Stimulated activated CD8-positive, alpha-beta memory T cell treated with anti-CD3 and anti-CD28 coated beads, Interleukin-7, amount 100 ng/mL, for 1 hour (primary cell): Measurements from ENCODE around the gene VIPR1.

Experiments
- DNase-seq, 2 donors: peaks; one replicate each; pipeline ENCODE4 v3.0.0-alpha.2; 2020; ENCODE audit warnings: low read depth in 2 of 2

VIPR1 gene

GRCh38 chr3:42502429-42503250 is at the start of gene VIPR1:
TSS of gene VIPR1 (plus strand) at chr3:42502643. CDS start at chr3:42502736, 93 bp downstream.
- DNase-seq: peak; percentile 86 to 89

- DNase-seq: no peak
Observed at GRCh38 chr3:42456211-42456610, 46.2 kb upstream of the VIPR1 start.

GRCh38 chr3:42459151-42459550 is 43.3 kb upstream of the VIPR1 start:
- DNase-seq: no peak

GRCh38 chr3:42461762-42462161 is 40.7 kb upstream of the VIPR1 start:
- no peak for DNase-seq

- DNase-seq: no peak
Observed at GRCh38 chr3:42463093-42463492, 39.4 kb upstream of the VIPR1 start.

- no peak for DNase-seq
Observed at GRCh38 chr3:42468111-42468510, 34.3 kb upstream of the VIPR1 start.

- no peak for DNase-seq
Observed at GRCh38 chr3:42472555-42472954, 29.9 kb upstream of the VIPR1 start.

GRCh38 chr3:42473083-42473932 is 29.1 kb upstream of the VIPR1 start:
- no peak for DNase-seq

GRCh38 chr3:42476225-42477125 is 26.0 kb upstream of the VIPR1 start:
- no peak for DNase-seq

- no peak for DNase-seq
Observed at GRCh38 chr3:42477696-42478095, 24.7 kb upstream of the VIPR1 start.

GRCh38 chr3:42478830-42479229 is 23.6 kb upstream of the VIPR1 start:
- no peak for DNase-seq

- DNase-seq: no peak
Observed at GRCh38 chr3:42486814-42487565, 15.5 kb upstream of the VIPR1 start.

- DNase-seq: no peak
Observed at GRCh38 chr3:42488687-42489086, 13.8 kb upstream of the VIPR1 start.

GRCh38 chr3:42489116-42489936 is 13.1 kb upstream of the VIPR1 start:
- DNase-seq: no peak

GRCh38 chr3:42489937-42490227 is 12.6 kb upstream of the VIPR1 start:
- DNase-seq: no peak

- DNase-seq: no peak
Observed at GRCh38 chr3:42490243-42490642, 12.2 kb upstream of the VIPR1 start.

GRCh38 chr3:42491881-42492507 is 10.4 kb upstream of the VIPR1 start:
- no peak for DNase-seq

- DNase-seq: no peak
Observed at GRCh38 chr3:42492508-42493080, 9.8 kb upstream of the VIPR1 start.

GRCh38 chr3:42493126-42493797 is 9.2 kb upstream of the VIPR1 start:
- DNase-seq: no peak
